GM18867 (cell line): Measurements from ENCODE around the gene SYNGR1.
"Not testable (repeated sequence)": the region's sequence is repeated elsewhere in the genome, so short reads cannot be mapped to it uniquely, and the experiment has no call there.

ENCODE experiments used
- ATAC-seq: cut with Tn5 transposase; IDR thresholded peaks from one replicate; pipeline ENCODE4 v1.9.1; 2021; ENCODE audit warnings: mild to moderate bottlenecking, moderate library complexity; ENCODE audit not compliant: unreplicated experiment

Gene SYNGR1

GRCh38 chr22:39350757-39351688 lies 1.2 kb downstream of the SYNGR1 start:
- ATAC-seq, result no peak

GRCh38 chr22:39351689-39352214 lies 2.0 kb downstream of the SYNGR1 start:
- no peak for ATAC-seq

DNA sequence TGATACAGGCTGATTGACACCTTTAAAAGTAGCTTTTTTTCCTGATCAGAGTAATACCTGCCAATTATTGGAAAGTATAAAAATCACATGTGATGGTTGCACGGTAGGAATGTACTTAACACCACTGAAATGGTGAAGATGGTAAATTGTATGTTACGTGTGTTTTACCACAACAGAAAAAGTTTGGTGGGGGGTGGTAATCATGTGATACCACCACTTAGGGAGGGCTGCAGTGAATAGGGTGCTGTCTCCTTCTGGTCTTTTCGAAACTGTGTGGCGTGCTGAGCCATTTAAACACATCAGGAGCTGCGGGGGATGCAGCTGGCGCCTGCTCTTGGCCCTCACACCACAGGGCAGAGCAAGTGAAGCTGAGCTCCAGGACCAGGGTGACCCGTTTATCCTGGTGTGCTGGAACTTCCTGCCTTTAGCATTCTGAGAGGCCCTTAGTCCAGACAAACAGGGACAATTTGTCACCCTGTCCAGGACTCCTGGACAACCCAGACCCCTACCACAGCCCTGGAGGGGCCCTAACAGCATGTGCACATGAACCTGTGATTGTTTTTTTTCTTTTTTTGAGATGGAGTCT lies 2.6 kb downstream of the SYNGR1 start:
- no peak for ATAC-seq

GRCh38 chr22:39353346-39353745 lies 3.6 kb downstream of the SYNGR1 start:
- no peak for ATAC-seq

DNA sequence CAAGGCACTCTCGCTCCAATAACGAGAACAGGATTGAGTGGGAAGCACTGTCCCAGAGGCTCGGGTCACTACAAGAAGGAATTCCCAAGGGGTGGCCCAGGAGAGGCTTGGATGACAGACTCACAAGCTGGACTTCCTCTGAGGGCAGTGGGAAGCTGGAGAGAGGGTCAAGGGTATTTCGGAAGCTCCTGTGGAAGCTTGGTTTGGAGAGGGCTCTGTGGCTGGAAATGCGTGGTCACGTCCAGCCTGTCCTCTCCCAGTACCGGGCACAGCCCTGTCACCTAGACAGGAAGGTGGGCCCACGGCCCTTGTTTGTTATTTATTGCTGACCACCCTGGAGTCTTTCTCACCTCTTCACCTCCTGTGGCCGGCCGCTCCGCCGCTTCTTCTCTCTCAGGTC lies 5.3 kb downstream of the SYNGR1 start:
- no peak for ATAC-seq

GRCh38 chr22:39355805-39356204 lies 6.0 kb downstream of the SYNGR1 start:
- not testable (repeated sequence) for ATAC-seq

DNA sequence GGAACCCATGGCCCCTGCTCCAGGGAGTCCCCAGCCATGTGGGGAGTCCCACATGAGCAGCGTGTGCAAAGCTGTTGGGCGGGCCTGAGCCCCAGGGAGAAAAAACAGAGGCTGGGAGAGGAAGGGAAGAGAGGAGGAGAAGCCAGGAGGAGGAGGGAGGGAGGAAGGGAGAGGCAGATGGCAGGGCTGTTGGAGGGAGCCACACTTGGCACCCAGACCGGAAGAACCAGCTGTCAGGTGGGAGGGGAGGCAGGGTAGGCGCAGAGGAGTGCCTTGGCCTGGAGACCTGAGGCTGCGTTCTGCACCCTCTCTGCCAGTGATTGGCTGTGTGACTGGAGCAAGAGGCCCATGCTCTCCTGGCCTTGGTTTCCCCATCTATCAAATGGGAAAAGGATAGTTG lies 6.7 kb downstream of the SYNGR1 start:
- ATAC-seq, result no peak

DNA sequence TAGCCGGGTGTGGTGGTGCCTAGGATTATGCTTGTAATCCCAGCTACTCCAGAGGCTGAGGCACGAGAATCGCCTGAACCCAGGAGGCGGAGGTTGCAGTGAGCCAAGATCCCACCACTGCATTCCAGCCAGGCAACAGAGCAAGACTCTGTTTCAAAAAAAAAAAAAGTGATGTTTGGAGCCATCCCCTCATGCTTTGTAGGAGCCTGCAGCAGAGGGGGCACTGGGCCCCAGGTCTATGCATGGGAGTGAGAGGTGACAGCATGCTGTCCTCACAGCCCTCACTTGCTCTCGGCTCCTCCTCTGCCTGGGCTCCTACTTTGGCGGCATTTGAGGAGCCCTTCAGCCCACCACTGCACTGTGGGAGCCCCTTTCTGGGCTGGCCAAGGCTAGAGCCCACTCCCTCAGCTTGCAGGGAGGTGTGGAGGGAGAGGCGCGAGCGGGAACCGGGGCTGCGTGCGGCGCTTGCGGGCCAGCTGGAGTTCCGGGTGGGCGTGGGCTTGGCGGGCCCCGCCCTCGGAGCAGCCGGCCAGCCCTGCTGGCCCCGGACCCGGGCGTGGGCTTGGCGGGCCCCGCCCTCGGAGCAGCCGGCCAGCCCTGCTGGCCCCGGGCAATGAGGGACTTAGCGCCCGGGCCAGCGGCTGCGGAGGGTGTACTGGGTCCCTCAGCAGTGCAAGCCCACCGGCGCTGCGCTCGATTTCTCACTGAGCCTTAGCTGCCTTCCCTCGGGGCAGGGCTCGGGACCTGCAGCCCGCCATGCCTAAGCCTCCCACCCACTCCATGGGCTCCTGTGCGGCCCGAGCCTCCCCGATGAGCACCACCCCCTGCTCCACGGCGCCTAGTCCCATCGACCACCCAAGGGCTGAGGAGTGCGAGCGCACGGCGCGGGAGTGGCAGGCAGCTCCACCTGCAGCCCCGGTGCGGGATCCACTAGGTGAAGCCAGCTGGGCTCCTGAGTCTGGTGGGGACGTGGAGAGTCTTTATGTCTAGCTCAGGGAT lies 7.6 kb downstream of the SYNGR1 start:
- ATAC-seq, result not testable (repeated sequence)

DNA sequence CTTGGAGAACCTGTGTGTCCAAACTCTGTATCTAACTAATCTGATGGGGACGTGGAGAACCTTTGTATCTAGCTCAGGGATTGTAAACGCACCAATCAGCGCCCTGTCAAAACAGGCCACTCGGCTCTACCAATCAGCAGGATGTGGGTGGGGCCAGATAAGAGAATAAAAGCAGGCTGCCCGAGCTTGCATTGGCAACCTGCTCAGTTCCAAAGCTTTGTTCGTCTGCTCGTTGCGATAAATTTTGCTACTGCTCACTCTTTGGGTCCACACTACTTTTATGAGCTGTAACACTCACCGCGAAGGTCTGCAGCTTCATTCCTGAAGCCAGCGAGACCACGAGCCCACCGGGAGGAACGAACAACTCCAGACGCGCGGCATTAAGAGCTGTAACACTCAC lies 8.4 kb downstream of the SYNGR1 start:
- ATAC-seq, result not testable (repeated sequence)

DNA sequence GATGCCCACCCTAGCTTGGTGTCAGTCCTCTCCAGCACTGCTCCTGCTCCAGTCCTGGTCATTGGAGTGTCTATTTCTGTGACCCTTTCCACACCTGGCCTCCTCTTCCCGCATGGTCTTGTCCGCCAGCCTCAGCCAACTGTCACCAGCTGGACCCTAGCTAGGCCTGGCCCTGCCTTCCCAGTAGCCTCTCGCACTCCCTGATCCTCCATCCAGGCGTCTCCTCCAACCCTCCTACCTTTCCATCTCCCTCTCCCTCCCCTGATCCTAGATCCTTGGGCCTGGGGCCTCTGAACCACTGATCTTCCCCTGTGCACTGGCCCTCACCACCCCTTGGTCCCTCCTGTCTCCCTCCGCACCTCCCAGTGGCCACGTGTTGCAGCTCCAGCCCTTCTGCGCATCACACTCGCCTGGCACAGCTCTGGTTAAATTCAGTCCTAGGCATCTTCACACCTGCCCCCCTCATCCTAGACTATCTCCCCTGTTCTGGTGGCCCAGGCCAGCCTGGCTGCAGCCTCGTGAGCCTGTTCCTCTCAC lies 9.9 kb downstream of the SYNGR1 start:
- ATAC-seq, result no peak

GRCh38 chr22:39360242-39360641 lies 10.5 kb downstream of the SYNGR1 start:
- no peak for ATAC-seq

DNA sequence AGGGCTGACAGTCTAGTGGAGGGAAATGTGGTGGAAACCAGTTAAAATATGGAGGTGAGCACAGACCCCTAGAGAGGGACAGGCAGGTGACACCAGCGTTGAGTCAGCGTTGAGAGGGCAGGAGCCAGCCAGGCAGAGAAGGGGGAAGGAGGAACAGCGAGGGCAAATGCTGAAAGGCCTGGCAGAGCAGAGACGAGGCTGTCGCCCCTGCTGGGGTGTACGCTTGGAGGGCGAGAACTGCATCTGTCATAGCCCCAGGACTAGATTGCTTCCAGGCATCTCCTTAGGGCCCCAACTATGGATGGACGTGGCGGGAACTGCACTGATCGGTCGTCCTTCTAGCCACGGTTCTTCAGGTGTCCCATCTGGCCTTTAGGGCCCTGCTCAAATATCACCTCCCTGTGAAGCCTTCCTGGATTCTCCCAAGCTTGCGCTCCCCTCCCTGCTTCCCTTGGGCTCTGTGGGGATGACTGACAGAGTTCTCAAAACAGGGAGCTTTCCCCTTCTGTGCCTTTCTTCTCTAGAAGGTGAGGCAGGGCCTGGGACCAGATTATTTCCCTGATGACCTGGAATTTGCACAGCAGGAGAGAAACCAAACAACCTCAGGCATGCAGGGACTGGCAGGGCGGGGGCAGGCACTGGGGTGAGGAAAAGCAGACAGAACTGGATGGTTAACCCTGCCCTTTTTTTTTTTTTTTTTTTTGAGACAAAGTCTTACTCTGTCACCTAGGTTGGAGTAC lies 11.1 kb downstream of the SYNGR1 start:
- ATAC-seq, result no peak

- no peak for ATAC-seq
These were observed 11.7 kb downstream of the SYNGR1 start for GRCh38 chr22:39361496-39361895.

- ATAC-seq, result no peak
These were observed 12.5 kb downstream of the SYNGR1 start for GRCh38 chr22:39362271-39362670.

GRCh38 chr22:39362932-39363331 lies 13.1 kb downstream of the SYNGR1 start:
- ATAC-seq, result no peak

- ATAC-seq, result no peak
These were observed 14.1 kb downstream of the SYNGR1 start for GRCh38 chr22:39363751-39364515.

DNA sequence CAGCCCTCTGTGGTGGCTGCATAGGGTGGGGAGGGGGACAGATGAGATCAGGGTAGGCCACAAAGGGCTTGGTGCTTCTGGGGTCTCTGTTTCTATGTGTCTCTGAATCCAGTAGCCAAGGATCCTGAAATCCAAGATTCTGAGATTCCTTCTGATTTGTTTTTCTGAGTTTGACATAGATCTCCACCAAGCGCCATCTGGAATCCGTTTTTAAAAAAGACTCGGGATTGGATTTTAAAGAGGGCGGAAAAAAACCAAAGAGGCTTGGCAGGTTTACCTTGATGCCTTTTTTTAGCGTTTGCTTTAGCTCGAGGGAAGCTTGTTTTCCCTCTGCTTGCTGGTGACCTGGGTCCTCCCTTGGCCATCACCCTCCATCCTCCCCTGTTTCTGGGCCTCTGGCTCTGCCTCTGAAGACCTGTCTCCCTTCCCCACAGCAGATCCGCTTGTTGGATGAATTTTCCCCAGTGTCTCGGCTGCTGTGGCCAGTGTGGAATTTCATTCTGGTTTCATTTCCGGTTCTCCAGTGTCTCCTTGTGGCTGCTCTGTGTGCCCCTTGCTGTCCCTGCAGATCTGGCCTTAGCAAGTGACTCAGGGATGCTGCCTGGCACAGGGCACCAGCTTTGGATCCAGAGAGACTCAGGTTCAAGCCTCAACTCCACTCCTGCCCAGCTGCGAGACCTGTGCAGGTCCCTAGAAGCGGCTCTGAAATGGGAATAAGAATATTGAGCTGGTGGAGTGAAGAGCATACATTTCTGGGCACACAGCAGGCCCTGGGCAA lies 15.1 kb downstream of the SYNGR1 start:
- no peak for ATAC-seq

DNA sequence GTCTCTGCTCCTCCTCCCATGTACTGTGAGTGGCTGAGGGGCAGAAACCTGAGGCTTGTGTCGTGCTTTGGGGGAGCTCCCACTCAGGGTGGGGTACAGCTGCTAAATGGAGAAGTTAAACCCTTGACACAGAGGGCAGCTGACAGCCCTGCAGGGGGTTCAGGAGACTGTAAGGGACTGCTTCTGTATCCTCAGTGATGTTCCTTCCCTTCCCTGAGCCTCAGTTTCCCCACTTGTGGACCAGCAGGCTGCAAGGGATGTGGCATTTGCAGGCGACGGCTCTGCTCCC lies 15.6 kb downstream of the SYNGR1 start:
- no peak for ATAC-seq

DNA sequence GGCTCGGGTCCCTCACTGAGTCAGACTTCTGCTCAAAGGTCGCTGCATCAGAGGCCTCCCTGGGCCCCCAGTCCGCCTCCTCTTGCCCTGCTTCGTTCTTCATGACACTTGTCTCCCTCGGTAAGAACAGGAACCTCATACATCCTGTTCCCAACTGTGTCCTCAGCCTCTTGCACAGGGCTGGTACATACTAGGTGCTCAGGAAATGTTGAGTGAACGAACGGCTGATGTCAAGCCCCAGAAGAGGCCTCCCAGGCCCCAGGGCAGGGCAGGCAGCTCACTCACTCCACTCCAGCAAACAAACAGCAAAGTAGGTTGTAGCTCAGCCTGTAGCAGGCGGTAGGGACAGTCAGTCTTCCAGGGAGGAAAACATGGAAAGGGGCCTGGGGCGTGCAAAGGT lies 17.2 kb downstream of the SYNGR1 start:
- ATAC-seq, result no peak
